Measurements from ENCODE around the gene PLCH1.

The PLCH1 gene

DNA sequence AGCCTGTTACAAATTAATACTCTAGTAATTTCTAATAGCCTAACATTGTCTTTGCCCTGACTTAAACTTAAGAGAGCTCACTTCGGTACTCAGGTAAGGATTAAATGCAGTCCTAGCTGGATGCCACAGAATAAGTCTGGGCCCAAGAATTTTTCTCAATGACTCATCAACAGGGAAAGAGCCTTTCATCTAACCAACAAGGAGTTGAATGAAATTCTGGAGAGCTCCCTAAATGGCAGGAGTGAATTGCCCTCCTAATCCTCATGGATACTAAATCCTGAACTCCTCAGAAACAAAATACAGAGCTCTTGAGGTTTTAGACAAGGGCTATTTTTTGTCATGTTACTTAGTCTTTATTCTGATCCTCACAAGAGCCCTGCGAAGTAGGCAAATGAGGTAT, 159.5 kb downstream of the PLCH1 start:
- H3K27ac ChIP-seq = no peak overlapping the region
- TF ChIP-seq, protein P1, sequence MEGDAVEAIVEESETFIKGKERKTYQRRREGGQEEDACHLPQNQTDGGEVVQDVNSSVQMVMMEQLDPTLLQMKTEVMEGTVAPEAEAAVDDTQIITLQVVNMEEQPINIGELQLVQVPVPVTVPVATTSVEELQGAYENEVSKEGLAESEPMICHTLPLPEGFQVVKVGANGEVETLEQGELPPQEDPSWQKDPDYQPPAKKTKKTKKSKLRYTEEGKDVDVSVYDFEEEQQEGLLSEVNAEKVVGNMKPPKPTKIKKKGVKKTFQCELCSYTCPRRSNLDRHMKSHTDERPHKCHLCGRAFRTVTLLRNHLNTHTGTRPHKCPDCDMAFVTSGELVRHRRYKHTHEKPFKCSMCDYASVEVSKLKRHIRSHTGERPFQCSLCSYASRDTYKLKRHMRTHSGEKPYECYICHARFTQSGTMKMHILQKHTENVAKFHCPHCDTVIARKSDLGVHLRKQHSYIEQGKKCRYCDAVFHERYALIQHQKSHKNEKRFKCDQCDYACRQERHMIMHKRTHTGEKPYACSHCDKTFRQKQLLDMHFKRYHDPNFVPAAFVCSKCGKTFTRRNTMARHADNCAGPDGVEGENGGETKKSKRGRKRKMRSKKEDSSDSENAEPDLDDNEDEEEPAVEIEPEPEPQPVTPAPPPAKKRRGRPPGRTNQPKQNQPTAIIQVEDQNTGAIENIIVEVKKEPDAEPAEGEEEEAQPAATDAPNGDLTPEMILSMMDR (IDR thresholded peaks at IDR 0.05) = no peak
- no peak for TF ChIP-seq ZFX (IDR thresholded peaks at IDR 0.05; ENCODE audit: borderline replicate concordance)

DNA sequence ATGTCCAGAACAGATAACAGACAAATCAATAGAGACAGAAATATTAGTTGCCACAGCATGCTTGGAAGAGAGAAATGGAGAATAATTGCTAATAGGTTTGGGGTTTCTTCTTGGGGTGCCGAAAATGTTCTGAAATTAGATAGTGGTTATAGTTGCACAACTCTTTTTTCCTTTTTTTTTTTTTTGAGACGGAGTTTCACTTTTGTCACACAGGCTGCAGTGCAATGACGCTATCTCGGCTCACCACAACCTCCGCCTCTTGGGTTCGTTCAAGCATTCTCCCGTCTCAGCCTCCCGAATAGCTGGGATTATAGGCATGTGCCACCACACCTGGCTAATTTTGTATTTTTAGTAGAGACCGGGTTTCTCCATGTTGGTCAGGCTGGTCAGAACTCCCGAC, 163.3 kb downstream of the PLCH1 start:
- TF ChIP-seq ZFX (IDR thresholded peaks at IDR 0.05; ENCODE audit: borderline replicate concordance) = no peak
- TF ChIP-seq, protein P1 (IDR thresholded peaks at IDR 0.05) = no peak
- no peak overlapping the region for H3K27ac ChIP-seq

DNA sequence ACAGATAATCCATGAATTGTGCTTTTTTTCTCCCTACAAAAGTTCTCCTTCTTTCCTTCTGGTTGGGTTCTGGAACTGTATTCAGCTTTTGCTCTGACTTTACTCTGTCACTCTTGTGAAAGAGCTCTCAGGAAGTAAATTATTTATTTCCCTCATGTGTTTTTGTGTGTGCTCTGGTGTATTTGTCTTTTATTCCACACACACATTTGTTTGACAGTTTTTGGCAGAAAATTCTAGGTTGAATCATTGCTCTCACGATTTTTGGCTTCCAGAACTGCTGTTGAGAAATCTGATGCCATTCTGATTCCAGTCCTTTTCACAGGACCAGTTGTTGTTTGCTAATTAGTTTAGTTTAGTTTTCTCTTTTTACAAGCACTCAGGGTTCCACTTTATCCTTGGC, 172.8 kb downstream of the PLCH1 start:
- peak overlapping the region; percentile 9; the same call in 1 of the 2 replicates for H3K27ac ChIP-seq
- TF ChIP-seq ZFX (IDR thresholded peaks at IDR 0.05; ENCODE audit: borderline replicate concordance) = no peak
- TF ChIP-seq, protein P1 (IDR thresholded peaks at IDR 0.05) = no peak

DNA sequence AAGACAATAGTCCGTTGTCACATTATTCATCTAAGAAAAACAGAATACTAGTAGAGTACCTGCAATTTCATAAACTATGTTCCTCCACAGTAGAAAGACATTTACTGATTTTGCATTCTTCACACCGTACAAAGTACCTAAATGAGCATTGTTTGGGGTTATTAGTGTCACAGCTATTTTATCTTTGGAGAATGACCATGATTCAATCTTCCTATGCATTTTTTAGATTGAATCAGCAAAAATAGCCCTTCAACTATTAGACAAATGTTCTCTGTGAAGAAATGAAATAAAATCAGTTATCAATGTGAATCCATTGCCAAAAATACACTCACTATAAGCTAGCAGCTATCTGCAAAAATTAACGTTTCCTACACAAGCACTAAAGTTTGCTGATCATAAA, 176.6 kb downstream of the PLCH1 start:
- TF ChIP-seq, protein P1 (IDR thresholded peaks at IDR 0.05) = no peak
- TF ChIP-seq ZFX (IDR thresholded peaks at IDR 0.05; ENCODE audit: borderline replicate concordance) = no peak
- no peak overlapping the region for H3K27ac ChIP-seq

DNA sequence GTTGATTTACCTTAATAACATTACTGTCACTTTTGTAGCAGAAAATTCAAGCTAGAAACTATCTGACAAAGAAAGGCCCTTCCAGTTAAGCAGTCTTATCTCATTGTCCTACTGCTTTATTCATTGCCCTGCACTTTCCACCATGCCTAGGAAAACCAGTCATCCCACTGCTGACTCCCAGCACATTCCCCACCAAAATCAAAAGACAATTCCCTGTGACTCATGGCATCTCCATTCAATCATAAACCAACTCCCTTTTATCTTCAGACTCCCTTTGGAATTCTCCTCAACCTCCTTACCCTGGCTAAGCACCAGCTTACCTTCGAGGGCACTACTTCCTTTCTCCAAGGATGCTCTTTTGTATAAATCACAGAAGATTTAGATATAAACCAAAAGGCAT, 184.3 kb downstream of the PLCH1 start:
- TF ChIP-seq, protein P1 (IDR thresholded peaks at IDR 0.05) = no peak
- no peak for TF ChIP-seq ZFX (IDR thresholded peaks at IDR 0.05; ENCODE audit: borderline replicate concordance)
- H3K27ac ChIP-seq = no peak overlapping the region

DNA sequence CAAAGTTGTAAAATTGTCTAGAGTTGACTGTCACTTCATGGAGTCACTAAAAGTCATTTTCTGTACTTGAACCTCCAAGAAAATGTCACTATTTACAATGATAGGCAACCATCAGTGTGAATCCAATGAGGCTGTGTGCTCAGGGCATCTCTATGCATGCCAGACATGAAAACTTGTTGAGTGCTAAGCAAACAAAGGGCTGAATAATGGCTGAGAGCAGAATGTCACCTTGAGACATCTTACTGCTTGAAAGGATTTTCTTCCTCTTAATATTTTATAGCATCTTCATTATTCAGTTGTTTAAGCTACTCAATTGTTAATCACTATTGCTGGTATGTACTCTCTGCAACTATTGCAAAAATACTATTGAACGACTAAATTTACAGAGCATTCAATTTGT, 184.7 kb downstream of the PLCH1 start:
- no peak for TF ChIP-seq ZFX (IDR thresholded peaks at IDR 0.05; ENCODE audit: borderline replicate concordance)
- TF ChIP-seq, protein P1 (IDR thresholded peaks at IDR 0.05) = no peak
- no peak overlapping the region for H3K27ac ChIP-seq

DNA sequence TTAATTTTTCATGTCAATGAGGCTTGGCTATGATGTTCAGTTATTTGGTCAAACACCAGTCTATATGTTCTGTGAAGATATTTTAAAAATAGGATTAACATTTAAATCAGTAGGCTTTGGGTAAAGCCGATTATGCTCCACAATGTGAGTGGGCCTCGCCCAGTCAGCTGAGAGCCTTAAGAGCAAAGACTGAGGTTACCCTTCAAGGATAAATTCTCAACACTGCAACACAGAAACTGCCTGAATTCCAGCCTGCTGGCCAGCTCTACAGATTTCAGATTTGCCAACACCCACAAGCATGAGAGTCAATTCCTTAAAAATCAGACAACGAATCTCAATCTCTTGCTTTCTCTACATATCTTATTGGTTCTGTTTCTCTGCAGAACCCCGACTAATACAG, 188.3 kb downstream of the PLCH1 start:
- no peak for TF ChIP-seq ZFX (IDR thresholded peaks at IDR 0.05; ENCODE audit: borderline replicate concordance)
- TF ChIP-seq, protein P1 (IDR thresholded peaks at IDR 0.05) = no peak

More for the DNA sequence above, 188.3 kb downstream of the PLCH1 start:
- no peak overlapping the region for H3K27ac ChIP-seq

Measured in 22Rv1 (cell line).